H9 (cell line): ENCODE results near the gene AP2A2. TPM values are rescaled to one million over a fixed set of nuclear protein-coding genes. Genes with fewer than 3 reads are reported as not detected.

Source experiments
- DNase-seq: peaks from one replicate; pipeline ENCODE4 v3.0.0-alpha.2; 2017
- H2AFZ ChIP-seq: one replicate; pipeline ENCODE4 v1.6.1; 2013; ENCODE audit warnings: mild to moderate bottlenecking, low read length, control low read depth, moderate library complexity
- H2AK5ac ChIP-seq: 2 replicates; pipeline ENCODE4 v1.6.1; 2013; ENCODE audit warnings: low read length, control low read depth, mixed read lengths; ENCODE audit not compliant: insufficient read length
- H2BK120ac ChIP-seq: one replicate; pipeline ENCODE4 v1.6.1; 2013; ENCODE audit warnings: low read depth, mild to moderate bottlenecking, low read length, control low read depth, inconsistent platforms; ENCODE audit not compliant: poor library complexity, severe bottlenecking
- H2BK12ac ChIP-seq: 2 replicates; pipeline ENCODE4 v1.6.1; 2013; ENCODE audit warnings: low read length, control low read depth, mixed read lengths, low read depth; ENCODE audit not compliant: insufficient read length
- H2BK15ac ChIP-seq: 2 replicates; pipeline ENCODE4 v1.6.1; 2013; ENCODE audit warnings: low read depth, low read length, control low read depth
- H2BK20ac ChIP-seq: one replicate; pipeline ENCODE4 v1.6.1; 2013; ENCODE audit warnings: low read depth, mild to moderate bottlenecking, low read length, control low read depth, inconsistent platforms; ENCODE audit not compliant: poor library complexity, severe bottlenecking
- H2BK5ac ChIP-seq: 2 replicates; pipeline ENCODE4 v1.6.1; 2013; ENCODE audit warnings: low read length, control low read depth, mixed read lengths; ENCODE audit not compliant: insufficient read length
- H3K14ac ChIP-seq: 2 replicates; pipeline ENCODE4 v1.6.1; 2013; ENCODE audit warnings: low read length, control low read depth; ENCODE audit not compliant: insufficient read depth
- H3K18ac ChIP-seq: 2 replicates; pipeline ENCODE4 v1.6.1; 2013; ENCODE audit warnings: low read depth, mild to moderate bottlenecking, mixed read lengths, low read length, control low read depth; ENCODE audit not compliant: insufficient read length
- H3K23ac ChIP-seq: 2 replicates; pipeline ENCODE4 v1.6.1; 2013; ENCODE audit warnings: low read length, control low read depth, mixed read lengths, low read depth; ENCODE audit not compliant: insufficient read length
- H3K23me2 ChIP-seq: 2 replicates; pipeline ENCODE4 v1.6.1; 2013; ENCODE audit warnings: low read depth, mild to moderate bottlenecking, mixed read lengths, low read length, control low read depth; ENCODE audit not compliant: insufficient read length, poor library complexity, severe bottlenecking
- H3K27ac ChIP-seq: 2 replicates; pipeline ENCODE4 v1.5.1; 2013; ENCODE audit warnings: low read length, control low read depth, mixed read lengths, low read depth; ENCODE audit not compliant: insufficient read length
- H3K27me3 ChIP-seq: 2 replicates; pipeline ENCODE4 v1.6.1; 2013; ENCODE audit warnings: low read length, control low read depth, inconsistent platforms; ENCODE audit not compliant: insufficient read depth
- H3K4ac ChIP-seq: 2 replicates; pipeline ENCODE4 v1.6.1; 2013; ENCODE audit warnings: low read depth, mild to moderate bottlenecking, control low read depth, inconsistent platforms, low read length, moderate library complexity
- H3K4me1 ChIP-seq: 2 replicates; pipeline ENCODE4 v1.6.1; 2013; ENCODE audit warnings: low read length, control low read depth, inconsistent platforms; ENCODE audit not compliant: insufficient read depth
- H3K4me2 ChIP-seq: 2 replicates; pipeline ENCODE4 v1.6.1; 2013; ENCODE audit warnings: low read length, control low read depth, mixed read lengths; ENCODE audit not compliant: insufficient read length, insufficient read depth
- H3K56ac ChIP-seq: 2 replicates; pipeline ENCODE4 v1.6.1; 2013; ENCODE audit warnings: low read depth, mild to moderate bottlenecking, mixed read lengths, low read length, control low read depth; ENCODE audit not compliant: insufficient read length
- H3K79me1 ChIP-seq: 2 replicates; pipeline ENCODE4 v1.6.1; 2013; ENCODE audit warnings: low read depth, mild to moderate bottlenecking, moderate library complexity, low read length, control low read depth, inconsistent platforms; ENCODE audit not compliant: insufficient read depth, poor library complexity, severe bottlenecking
- H3K79me2 ChIP-seq: 2 replicates; pipeline ENCODE4 v1.6.1; 2013; ENCODE audit warnings: low read length, control low read depth, inconsistent platforms; ENCODE audit not compliant: insufficient read depth
- H3K9ac ChIP-seq: 2 replicates; pipeline ENCODE4 v1.6.1; 2013; ENCODE audit warnings: low read length, control low read depth, mixed read lengths; ENCODE audit not compliant: insufficient read length; ENCODE audit errors: extremely low read depth
- H3K9me3 ChIP-seq: one replicate; pipeline ENCODE4 v1.6.1; 2013; ENCODE audit warnings: low read depth, low read length, inconsistent platforms; ENCODE audit not compliant: control insufficient read depth
- H3T11ph ChIP-seq: one replicate; pipeline ENCODE4 v1.6.1; 2013; ENCODE audit warnings: mild to moderate bottlenecking, low read length, control low read depth, inconsistent platforms
- H4K20me1 ChIP-seq: one replicate; pipeline ENCODE4 v1.6.1; 2013; ENCODE audit not compliant: control insufficient read depth, insufficient read length, insufficient read depth
- H4K5ac ChIP-seq: 2 replicates; pipeline ENCODE4 v1.6.1; 2013; ENCODE audit warnings: low read depth, mild to moderate bottlenecking, mixed read lengths, low read length, control low read depth; ENCODE audit not compliant: insufficient read length
- H4K8ac ChIP-seq: replicated peaks from 2 replicates; pipeline ENCODE4 v1.6.1; 2013; ENCODE audit warnings: low read length, control low read depth, mixed read lengths, low read depth; ENCODE audit not compliant: insufficient read length
- H4K91ac ChIP-seq: 2 replicates; pipeline ENCODE4 v1.6.1; 2013; ENCODE audit warnings: low read depth, mild to moderate bottlenecking, moderate library complexity, mixed read lengths, low read length, control low read depth; ENCODE audit not compliant: insufficient read length
- H3K27ac Mint-ChIP-seq, 3 experiments: 2 replicates in 2 of 3; 3 replicates in 1 of 3; pipeline ENCODE4 v1.8.0; 2020 to 2021; ENCODE audit warnings: mixed read lengths in 3 of 3, mild to moderate bottlenecking in 1 of 3, moderate library complexity in 1 of 3
- H3K27me3 Mint-ChIP-seq: 2 replicates; pipeline ENCODE4 v1.8.0; 2021; ENCODE audit warnings: low read depth, mild to moderate bottlenecking, moderate library complexity, mixed read lengths
- H3K36me3 Mint-ChIP-seq, 3 experiments: 2 replicates in 2 of 3; 3 replicates in 1 of 3; pipeline ENCODE4 v1.8.0; 2020 to 2021; ENCODE audit warnings: low read depth in 3 of 3, mixed read lengths in 3 of 3; ENCODE audit not compliant: insufficient read depth in 1 of 3
- H3K4me1 Mint-ChIP-seq, 2 experiments: 2 replicates each; pipeline ENCODE4 v1.8.0; 2020; ENCODE audit warnings: mixed read lengths in 2 of 2
- H3K4me3 Mint-ChIP-seq, 2 experiments: 2 replicates in 1 of 2; 3 replicates in 1 of 2; pipeline ENCODE4 v1.8.0; 2020 to 2021; ENCODE audit warnings: mild to moderate bottlenecking in 2 of 2, mixed read lengths in 2 of 2, moderate library complexity in 1 of 2
- H3K9me3 Mint-ChIP-seq, 2 experiments: 2 replicates in 1 of 2; 3 replicates in 1 of 2; pipeline ENCODE4 v1.8.0; 2020; ENCODE audit warnings: mild to moderate bottlenecking in 2 of 2, mixed read lengths in 2 of 2, moderate library complexity in 1 of 2
- WGBS: extraction: QIAGEN DNeasy Blood & Tissue Kit; methylation state at CpG from one replicate; pipeline ENCODE4 v1.1.7; 2013; ENCODE audit warnings: missing lambda C conversion rate, low lambda C conversion rate, mixed read lengths; ENCODE audit not compliant: insufficient read length; ENCODE audit errors: extremely low coverage; 5-methylcytosine and 5-hydroxymethylcytosine counted together
- total RNA-seq: library from RNA; stranded (reverse); gene quantifications from 2 replicates; pipeline ENCODE4 v1.2.1, GENCODE V29; 2021
- TF ChIP-seq, protein P1 (sequence below): fragments of 200-600 bp; sonication (generic); conservative IDR thresholded peaks from 3 replicates; pipeline ENCODE4 v1.8.0; 2021; ENCODE audit warnings: antibody characterized with exemption, mild to moderate bottlenecking

Gene AP2A2
- total RNA-seq, 1 experiment from 2014 or later, result 53.7 TPM

DNA sequence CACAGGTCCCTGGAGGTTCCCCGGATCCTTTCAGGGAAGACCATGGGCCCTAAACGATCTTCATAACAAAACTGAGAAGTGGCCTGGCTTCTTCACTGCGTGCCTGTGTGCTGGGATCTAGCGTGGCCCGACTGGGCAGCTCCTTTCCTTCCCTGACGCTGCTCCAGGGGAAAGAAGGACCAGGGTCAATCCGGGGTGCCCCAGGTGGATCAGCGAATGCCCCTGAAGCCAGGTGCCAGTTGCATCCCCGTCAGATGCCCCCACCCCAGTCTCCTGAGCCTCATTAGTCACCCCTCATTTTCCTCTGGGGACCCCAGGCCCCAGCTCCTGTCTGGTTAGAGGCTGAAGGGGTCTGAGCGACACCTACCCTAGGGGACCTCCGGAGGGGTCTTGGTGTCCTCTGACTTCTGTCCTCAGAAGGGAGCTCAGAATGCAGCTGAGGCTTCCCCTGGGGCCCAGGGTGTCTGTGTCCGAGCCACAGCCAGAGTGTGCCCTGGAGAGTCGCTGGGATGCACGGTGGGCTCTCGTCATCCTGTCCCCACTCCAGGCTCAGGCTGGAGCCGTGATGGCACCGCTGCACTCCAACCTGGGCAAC lies 129.5 kb downstream of the AP2A2 start:
- Histone ChIP-seq H3K4me1 (no peaks in the 10 kb centered on the region), H2AK5ac (no peak overlapping the region), H2BK12ac (no peak overlapping the region), H3K79me2 (no peaks in the 10 kb centered on the region), H3K23me2 (no peaks in the 10 kb centered on the region), H2BK5ac (no peak overlapping the region), H3K4ac (no peak overlapping the region), H3K27ac (no peak overlapping the region), H4K8ac (no peak overlapping the region), H3K9ac (no peak overlapping the region), H3K56ac (no peak overlapping the region), H2BK120ac (no peak overlapping the region), H2AFZ (no peak overlapping the region), H3K9me3 (no peaks in the 10 kb centered on the region), H4K91ac (no peak overlapping the region), H3K79me1 (no peaks in the 10 kb centered on the region), H3K14ac (no peak overlapping the region), H4K20me1 (no peaks in the 10 kb centered on the region), H3K27me3 (no peaks in the 10 kb centered on the region), H3K23ac (no peak overlapping the region), H3K4me2 (no peak overlapping the region), H3T11ph (no peak overlapping the region), H4K5ac (no peak overlapping the region), H3K18ac (no peak overlapping the region), H2BK20ac (no peak overlapping the region), H2BK15ac (no peak overlapping the region)
- no peak for DNase-seq
- H3K36me3 Mint-ChIP-seq, result no peaks in the 10 kb centered on the region; a peak in 1 of 7 replicates
- H3K27me3 Mint-ChIP-seq, result peaks cover 12% of the 10 kb centered on the region
- peaks cover 0 to 3% of the 10 kb centered on the region in 2 experiments; a peak in 1 of 5 replicates for H3K9me3 Mint-ChIP-seq
- no CpG with 5 or more reads among the region's 17 CpGs for WGBS
- H3K27ac Mint-ChIP-seq, result no peak overlapping the region
- TF ChIP-seq, protein P1, sequence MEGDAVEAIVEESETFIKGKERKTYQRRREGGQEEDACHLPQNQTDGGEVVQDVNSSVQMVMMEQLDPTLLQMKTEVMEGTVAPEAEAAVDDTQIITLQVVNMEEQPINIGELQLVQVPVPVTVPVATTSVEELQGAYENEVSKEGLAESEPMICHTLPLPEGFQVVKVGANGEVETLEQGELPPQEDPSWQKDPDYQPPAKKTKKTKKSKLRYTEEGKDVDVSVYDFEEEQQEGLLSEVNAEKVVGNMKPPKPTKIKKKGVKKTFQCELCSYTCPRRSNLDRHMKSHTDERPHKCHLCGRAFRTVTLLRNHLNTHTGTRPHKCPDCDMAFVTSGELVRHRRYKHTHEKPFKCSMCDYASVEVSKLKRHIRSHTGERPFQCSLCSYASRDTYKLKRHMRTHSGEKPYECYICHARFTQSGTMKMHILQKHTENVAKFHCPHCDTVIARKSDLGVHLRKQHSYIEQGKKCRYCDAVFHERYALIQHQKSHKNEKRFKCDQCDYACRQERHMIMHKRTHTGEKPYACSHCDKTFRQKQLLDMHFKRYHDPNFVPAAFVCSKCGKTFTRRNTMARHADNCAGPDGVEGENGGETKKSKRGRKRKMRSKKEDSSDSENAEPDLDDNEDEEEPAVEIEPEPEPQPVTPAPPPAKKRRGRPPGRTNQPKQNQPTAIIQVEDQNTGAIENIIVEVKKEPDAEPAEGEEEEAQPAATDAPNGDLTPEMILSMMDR, result no peak
- H3K4me3 Mint-ChIP-seq, result no peak overlapping the region
- peaks cover 0 to 9% of the 10 kb centered on the region in 2 experiments; a peak in 2 of 4 replicates for H3K4me1 Mint-ChIP-seq
